Activated naive CD8-positive, alpha-beta T cell treated with anti-CD3 and anti-CD28 coated beads, Interleukin-2, amount 50 U/mL, for 16 hours (primary cell): Measurements from ENCODE around the gene SMIM14.
"Not testable (repeated sequence)": the region's sequence is repeated elsewhere in the genome, so short reads cannot be mapped to it uniquely, and the experiment has no call there.

Experiments used
- DNase-seq: peaks from one replicate; pipeline ENCODE4 v3.0.0-alpha.2; 2020; ENCODE audit warnings: low read depth, low spot score

The SMIM14 gene

DNA sequence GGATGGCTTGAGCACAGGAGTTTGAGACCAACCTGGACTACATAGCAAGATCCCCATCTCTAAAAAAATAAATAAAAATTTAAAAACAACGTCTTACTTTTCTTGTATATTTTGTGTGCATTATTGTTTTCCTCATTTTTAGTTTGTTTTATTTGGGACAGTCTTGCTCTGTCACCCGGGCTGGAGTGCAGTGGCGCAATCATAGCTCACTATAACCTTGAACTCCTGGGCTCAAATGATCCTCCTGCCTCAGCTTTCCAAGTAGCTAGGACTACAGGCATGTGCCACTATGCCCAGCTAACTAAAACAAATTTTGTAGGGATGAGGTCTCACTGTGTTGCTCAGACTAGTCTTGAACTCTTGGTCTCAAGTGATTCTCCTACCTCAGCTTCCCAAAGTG is 9.5 kb upstream of the SMIM14 start:
- no peak for DNase-seq

DNA sequence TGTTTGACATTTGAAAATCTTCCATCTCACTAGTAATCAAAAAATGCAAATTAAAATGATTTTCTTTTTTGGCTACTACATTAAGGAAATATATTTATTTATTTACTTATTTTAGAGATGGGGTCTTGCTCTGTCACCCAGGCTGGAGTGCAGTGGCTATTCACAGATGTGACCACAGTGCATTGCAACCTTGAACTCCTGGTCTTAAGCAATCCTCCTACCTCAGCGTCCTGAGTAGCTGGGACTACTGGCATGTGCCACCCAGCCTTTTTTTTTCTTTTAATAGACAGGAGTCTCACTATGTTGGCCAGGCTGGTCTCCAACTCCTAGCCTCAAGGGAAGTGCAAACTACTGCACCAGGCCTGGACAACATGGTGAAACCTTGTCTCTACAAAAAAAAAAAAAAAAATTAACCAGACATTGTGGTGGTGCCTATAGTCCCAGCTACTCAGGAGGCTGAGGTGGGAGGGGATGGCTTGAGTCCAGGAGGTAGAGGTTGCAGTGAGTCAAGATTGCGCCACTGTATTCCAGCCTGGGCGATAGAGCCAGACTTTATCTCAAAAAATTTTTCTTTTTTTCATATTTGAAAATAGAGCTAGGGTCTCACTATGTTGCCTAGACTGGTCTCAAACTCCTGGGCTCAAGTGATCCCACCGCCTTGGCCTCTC is 4.4 kb upstream of the SMIM14 start:
- DNase-seq: no peak

DNA sequence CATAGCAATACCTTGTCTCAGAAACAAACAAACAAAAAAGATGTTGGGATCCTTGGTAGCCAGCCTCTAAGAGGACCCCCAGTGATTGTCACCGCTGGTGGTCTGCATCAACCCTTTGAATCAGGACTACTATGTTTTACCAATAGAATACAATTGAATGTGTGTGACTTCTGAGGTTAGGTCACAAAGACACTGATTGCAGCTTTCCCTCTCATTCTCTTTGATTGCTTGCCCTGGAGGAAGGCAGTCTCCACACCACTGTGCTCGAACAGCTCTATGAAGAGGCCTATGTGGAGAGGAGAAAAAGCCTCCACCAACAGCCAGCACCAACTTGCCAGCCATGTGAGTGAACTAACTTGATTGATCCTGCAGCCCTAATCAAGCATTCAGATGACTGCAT is 2.8 kb upstream of the SMIM14 start:
- no peak for DNase-seq

DNA sequence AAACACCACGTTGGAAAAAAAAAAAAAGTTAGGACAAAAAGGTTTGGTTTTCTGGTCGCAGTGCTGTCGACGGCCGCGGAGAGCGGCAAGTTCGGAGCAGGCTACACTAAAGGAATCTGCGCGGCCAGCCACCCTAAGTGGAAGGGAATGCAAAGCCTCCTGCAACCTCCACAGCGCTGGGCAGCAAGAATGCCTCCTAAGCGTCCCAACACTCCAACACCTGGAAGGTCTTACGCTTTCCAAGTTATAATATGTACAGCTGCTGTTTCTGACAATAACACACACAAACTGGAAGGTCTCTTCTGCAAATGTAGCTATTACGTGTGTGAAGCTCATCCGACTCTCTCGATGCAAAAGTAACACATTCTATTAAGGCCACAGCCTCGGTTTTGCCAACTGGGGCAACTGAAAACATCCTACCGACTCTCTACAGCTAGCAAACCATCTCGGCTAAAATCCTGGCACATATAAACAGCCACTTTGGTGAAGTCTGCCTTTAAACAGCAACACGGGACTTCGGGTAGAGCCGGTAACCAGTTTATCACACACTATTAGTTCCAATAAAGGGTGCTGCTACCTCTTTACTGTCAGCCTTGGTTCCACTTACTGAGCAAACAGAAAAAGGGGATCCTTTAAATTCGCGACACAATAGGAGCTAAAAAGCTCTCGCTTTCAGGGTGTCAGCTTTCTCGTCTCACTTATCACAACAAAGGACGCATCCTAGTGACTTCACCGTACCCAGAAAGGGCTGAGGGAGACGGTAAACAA is 895 bp downstream of the SMIM14 start:
- no peak for DNase-seq

DNA sequence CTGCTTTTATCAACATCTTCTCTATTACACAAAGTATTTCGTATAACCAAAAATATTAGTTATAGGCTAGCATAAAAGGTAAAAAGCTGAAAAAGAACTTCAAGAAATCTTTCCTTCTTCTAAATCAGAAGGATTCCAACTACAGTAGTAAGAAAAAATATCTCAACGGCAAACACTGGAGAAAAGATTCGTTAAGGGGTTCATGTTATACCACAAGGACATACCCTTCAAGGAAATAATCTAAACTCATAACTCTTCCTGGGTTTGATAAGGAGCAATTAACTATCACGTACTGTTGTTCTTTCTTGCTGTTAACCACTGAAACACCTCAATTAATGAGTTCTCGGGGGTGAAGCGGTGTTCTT is 1.5 kb downstream of the SMIM14 start:
- no peak for DNase-seq

DNA sequence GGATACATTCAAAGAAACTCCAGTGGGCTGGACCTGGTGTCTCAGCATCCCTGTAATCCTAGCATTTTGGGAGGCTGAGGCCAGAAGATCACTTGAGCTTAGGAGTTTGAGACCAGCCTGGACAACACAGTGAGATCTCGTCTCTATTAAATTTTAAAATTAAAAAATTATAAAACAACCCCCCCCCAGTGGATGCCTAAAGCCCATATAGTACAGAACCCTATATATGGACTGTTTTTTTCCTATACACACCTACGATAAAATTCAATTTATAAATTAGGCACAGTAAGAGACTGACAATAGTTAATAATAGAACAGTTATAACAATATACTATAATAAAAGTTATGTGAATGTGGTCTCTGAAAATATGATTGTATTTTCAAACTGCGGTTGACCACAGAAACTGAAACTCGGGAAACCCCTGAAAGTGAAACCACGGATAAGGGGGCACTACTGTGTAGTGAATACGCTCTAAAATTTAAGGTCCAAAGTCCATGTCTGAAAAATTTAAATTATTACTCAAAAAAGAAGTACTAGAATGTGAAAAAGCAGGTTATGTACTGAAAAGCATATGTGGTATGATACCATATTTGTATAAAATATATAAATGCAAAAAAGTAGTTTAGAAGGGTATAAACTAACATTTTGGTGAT is 2.0 kb downstream of the SMIM14 start:
- DNase-seq: no peak

DNA sequence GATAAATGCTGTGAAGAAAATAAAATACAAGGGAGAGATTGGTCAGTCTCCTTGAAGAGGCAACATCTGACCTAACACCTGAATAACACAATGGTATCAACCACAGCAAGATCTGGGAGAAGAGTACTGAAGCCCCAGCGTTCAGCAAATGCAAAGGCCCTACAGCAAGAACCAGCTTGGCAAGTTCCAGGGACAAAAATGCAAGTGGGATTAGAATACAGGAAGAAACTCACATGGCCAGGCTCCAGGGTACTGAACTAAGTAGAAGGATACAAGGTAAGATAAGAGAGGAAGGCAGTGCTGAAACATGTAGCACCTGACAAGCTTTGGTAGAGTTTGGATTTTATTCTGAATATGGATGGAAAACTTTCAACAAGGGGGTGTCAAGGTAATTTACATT is 3.6 kb downstream of the SMIM14 start:
- no peak for DNase-seq

DNA sequence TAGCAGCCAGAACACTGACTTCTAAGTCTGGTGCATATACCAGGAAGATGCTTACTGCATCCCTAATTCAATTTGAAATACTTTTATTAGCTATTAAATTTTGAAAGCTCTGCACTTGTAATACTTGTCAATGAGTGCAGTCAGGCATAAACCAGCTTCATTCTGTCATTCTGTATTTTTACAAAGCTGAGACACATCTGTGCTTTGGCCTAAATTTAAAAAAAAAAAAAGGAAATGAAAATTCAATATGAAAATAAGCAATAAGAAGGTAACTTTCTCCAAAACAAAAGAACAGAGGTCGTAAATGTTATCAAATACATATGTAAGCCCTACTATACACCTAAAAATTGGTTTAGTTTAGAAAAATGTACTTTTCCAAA is 7.0 kb downstream of the SMIM14 start:
- no peak for DNase-seq

DNA sequence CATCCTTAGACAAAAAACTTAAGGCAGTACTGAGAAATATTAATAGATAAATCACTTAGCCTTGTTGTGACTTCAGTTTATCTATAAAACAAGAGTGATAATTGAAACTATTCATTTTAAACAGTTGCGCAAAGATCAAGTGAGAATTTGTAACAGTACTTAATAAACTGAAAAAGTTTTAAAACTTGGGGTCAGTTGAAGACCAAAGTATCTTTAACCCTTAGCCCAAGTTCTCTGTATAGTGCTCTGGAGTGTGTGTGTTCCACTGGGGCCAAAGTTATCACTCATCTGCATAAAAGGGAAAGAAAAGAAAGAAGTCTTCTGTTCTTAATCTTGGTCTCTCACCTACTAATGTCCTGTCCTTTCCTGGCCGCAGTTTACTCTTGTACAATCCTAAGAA is 11.3 kb downstream of the SMIM14 start:
- DNase-seq: no peak

DNA sequence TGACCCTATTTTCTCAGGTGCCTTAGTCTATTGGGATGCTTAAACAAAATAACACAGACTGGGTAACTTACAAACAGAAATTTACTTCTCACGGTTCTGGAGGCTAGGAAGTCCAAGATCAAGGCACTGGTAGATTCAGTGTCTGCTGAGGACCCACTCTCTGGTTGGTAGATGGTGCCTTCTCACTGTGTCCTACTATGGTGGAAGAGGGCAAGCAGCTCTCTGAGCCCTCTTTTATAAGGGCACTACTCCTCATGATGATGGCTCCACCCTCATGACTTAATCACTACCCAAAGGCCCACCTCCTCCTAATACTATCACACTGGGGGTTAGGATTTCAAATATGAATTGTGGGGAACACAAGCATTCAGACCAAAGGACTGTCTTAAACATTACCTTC is 11.8 kb downstream of the SMIM14 start:
- DNase-seq: no peak

DNA sequence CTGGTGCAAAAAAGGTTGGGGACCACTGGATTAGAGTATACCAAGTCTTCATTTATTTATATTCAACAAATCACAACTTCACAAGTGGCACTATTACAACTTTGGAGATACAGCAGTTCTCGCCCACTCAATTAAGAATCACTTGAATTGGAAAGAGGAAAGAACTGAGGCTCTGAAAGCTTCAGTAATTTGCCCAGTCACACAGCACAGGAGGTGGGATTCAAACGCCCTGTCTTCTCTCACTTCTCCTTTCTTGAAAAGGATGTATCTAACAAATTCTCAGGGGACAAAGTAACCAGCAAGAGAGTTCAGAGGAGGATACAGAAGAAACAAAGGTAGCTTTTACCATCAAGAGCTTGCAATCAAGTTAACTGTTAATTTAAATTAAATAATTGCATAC is 12.4 kb downstream of the SMIM14 start:
- DNase-seq: no peak

DNA sequence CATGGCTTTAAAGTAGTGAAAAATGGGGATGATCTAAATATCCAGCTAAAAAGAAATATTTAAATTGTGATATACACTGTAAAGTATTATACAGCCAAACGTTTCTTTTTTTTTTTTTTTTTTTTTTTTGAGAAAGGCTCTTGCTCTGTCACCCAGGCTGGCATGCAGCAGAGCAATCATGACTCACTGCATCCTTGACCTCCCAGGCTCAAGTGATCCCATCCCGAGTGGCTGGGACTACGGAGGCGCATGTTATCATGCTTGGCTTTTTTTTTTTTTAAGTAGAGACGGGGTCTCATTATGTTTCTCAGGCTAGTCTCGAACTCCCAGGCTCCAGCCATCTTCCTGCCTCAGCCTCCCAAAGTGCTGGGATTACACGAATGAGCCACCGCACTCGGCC is 17.1 kb downstream of the SMIM14 start:
- no peak for DNase-seq

DNA sequence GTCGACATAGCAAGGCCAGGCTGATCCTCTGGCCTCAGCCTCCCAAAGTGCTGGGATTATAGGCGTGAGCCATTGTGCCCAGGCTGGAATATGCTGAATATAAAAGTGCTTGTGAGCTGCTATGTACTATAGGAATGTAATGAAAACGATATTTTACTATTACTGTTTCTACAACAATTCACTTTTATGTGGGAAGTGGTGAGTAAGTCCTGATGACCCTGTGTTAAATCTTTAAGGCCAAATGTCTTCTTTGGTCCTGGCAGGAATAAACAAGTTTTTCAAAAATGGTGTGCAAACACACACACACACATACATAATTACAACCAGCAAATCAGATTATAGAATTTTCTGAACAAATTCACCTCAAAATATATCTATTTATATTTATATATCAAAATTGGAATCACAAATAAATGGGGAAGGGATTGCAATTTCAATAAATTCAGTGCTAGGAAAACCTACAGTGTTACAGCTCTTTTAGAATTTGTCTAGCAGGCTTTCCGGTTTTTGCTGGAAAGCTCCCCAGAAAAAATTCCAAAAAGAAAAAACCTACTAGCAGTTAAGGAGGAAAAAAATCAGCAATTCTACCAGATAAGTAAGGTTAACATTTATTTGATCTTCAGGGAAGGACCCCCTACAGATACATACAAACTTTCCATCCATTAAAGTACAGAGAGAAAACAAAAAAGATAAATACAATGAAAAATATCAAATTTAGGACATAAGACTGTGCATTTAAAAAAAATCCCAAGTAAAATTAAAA is 17.9 kb downstream of the SMIM14 start:
- DNase-seq: no peak

DNA sequence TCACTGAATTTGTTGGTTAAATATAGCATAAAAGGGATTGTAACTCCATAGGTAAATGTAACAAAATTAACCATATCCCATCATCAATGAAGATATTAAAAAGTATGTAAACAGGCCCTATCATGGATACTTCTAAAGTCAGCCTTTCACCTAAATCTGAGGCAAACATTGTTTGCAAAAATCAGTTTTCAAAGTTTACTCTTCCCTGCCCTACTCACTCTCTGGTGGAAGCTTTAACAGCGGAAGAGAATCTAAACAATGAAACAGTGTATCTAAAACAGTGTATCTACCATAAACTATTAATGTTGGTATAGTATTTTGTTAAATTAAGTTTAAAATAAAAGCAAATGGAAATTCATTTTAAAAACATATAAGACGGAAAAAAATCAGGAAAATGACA is 21.1 kb downstream of the SMIM14 start:
- no peak for DNase-seq

DNA sequence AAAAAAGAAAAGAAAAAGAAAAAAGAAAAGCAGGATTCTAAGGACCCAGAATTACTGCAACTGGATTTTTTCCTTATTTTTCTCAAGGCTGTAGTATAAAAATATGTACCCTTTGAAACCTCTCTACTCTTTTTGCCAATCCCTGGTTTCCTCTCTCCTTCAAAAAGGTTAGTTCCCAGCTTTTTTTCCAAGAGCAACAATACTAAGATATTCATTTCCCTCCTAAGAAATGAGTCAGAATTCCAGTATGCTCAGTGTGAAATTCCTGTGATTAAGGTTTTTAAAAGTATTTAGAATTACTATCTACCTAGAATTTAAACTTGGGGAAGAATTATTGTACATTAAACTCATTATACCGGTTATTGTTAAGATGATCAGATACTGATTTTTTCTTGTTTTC is 22.0 kb downstream of the SMIM14 start:
- no peak for DNase-seq

DNA sequence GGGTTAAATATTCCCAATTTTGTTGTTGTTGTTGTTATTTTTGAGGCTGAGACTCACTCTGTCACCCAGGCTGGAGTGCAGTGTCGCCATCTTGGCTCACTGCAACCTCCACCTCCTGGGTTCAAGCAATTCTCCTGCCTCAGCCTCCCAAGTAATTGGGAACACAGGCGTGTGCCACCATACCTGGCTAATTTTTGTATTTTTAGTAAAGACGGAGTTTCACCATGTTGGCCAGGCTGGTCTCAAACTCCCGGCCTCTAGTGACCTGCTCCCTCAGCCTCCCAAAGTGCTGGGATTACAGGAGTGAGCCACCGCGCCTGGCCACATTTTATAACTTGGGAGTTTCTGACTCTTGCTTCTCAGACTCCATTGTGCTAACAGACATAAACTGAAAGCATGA is 22.6 kb downstream of the SMIM14 start:
- not testable (repeated sequence) for DNase-seq

DNA sequence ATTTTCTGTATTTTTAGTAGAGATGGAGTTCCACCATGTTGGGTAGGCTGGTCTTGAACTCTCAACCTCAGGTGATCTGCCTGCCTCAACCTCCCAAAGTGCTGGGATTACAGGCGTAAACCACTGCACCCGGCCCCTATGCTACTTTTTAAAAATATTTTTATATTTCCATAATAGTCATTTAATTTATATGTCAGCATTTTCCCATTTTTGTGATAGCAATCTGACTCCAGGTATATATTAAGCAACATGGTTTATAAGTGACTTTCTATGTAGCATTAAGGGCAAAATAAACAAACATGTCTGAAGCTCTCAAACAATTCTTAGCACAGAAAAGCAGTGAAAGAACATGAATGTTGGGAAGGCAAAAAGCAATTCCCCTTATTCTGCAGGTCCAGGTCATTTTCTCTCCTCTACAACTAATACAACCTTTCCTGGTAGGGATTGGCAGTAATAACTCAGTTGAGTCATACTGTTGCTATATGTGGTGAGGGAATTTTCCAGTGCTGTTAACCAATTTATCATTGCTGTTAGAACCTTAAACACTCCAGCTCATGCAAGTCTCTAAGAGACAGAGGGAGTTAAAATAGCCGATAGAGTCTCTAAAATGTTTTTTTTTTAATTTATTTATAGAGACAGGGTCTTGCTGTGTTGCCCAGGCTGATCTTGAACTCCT is 24.0 kb downstream of the SMIM14 start:
- no peak for DNase-seq

DNA sequence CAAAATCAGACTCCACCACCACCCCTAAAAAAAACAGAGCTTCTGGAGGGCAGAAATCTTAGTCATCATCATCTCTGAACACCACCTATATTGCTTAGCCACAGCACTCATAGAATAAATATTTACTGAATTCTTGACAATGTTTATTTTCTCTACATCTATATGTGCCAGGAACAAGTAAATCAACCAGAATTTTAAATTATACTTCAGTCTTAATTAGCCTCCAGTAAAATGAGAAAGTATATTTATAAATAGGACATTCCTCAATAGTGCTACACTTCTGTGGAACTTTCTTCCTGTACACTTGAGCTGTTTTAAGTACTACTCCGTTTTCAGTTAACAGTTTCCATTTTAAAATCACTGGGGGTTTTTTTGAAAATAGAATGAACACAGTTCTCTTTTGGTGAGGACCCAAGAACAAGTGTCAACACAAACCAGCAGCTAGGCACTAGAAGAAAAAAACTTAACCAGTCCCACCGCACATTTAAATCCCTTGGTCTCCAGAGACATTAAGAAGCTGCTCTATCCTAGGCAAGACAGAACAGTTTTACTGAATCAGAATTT is 25.5 kb downstream of the SMIM14 start:
- DNase-seq: no peak

DNA sequence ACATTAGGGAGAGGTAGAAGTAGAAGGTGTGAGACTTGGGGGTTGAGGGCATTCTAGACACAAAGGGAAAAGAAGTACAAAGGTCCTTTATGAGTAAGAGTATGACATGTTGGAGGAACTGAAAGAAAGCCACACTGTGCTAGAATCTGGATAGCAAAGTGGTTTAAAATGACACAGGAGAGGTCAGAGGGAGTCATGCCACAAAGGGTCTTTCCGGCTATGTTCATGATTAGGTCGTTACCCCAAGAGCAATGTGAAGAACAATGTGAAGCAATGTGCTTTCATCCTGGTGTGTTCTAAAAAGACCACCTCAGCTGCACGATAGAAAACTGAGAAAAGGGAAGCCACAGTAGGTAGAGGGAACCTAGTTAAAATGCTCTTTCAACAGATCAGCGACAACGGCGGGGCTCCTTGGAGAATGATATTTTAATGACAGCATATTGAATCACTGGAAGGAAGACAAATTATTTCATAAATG is 29.2 kb downstream of the SMIM14 start:
- no peak for DNase-seq

DNA sequence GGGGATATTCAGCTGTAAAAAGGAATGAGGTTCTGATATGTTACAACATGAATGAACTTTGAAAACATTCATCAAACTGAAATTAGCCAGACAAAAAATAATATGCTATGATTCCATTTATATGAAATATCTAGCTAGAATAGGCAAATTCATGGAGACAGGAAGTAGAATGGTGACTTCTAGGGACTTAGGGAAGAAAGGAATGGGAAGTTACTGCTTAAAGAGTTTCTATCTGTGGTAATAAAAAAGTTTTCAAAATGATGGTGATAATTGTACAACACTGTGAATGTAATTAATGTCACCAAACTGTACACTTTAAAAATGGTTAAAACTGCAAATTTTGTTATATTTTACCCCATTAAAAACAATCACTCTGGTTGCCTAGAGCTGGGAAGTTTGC is 30.2 kb downstream of the SMIM14 start:
- no peak for DNase-seq

DNA sequence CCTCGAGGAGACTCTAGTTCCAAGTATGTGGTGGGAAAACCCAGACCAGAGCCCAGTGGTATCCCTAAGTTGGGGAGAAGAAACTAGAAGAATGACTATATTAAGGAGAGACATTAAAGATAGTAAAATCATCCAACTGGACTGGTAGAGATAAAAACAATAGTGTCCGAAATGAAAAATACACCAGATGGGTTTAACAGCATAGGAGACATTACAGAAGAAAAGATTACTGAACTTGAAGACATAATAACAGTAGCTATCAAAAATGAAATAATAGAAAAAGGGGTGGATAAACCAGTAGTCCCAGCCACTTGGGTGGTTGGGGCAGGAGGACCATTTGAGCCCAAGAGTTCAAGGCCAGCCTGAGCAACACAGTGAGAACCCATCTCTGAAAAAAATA is 31.9 kb downstream of the SMIM14 start:
- DNase-seq: no peak
